HG03460 (cell line): ENCODE measurements around the gene SLC2A10.
"Not testable (repeated sequence)": the region's sequence is repeated elsewhere in the genome, so short reads cannot be mapped to it uniquely, and the experiment has no call there.

Source experiments
- ATAC-seq: cut with Tn5 transposase; IDR thresholded peaks from one replicate; pipeline ENCODE4 v1.9.1; 2021; ENCODE audit not compliant: unreplicated experiment

Gene SLC2A10

DNA sequence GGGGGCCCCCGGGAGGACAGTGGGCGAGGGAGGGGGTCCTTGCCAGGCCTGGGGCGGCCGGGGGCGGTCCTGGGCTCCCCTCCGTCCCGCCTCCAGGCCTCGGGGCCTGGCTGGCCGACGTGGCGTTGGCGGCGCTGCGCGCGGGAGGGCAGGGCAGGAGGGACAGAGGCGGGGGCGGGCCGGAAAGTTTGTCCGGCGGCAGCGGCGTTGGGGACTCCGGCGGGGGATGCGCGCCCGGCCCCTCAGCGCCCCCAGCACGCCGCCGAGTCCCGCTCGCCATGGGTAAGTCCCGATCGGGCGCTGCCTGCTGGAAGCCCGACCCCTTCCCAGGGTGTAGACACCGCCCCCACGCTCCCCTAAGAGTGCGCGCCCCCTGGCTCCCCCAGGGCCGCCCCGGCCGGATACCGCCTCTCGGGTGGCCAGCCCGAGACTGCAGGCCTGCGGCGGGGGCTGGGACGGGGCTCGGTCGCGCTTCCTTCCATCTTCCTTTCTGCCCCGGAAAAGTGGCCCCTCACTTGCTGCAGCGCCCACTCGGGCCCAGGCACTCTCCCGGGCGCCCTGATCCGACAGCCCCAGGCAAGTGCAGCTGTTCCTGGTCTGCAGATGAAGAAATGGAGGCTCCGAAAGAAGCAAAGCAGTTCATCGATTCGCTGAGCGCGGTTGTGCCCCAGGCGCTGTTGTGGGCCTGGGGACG is at the start of gene SLC2A10:
Gene SLC2A10 (plus strand): TSS at position 191 of the 694 bp plus-strand sequence. CDS start 88 bp downstream, at position 279.
- no peak for ATAC-seq

DNA sequence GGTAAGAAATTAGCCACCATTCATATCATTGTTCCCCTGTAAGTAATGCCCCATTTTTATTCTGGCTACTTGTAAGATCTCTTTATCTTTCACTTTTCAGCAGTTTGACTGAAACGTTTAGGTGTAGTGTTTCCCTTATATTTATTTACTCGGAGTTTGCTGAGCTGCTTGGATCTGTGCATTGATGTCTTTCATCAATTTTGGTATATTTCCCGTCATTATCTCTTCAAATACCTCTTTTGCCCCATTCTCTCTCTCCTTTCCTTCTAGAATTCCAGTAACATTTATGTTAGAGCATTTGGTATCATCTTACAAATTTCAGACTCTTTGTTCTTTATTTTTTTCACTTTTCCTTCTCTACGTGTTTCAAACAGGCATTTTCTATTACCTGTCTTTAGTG is 49.0 kb upstream of the SLC2A10 start:
- no peak for ATAC-seq

DNA sequence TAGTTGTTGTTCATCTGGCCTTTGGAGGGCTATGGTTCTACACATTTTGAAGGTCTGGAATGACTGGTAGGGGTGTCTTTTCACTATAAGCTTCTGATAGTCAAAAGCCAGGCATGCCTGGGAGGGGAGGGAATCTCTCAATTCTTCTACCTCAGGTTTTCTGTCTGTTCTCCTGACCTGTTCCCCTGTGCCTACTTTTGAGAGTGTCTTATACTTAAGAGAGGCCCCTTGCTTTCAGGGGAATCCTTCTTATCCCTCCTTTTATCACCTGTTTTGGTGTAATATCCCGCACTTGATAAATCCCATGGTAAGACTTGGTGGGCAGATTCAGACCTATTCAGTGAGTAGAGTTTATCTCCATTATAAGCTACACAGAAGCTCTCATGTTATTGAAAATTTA is 47.8 kb upstream of the SLC2A10 start:
- no peak for ATAC-seq

DNA sequence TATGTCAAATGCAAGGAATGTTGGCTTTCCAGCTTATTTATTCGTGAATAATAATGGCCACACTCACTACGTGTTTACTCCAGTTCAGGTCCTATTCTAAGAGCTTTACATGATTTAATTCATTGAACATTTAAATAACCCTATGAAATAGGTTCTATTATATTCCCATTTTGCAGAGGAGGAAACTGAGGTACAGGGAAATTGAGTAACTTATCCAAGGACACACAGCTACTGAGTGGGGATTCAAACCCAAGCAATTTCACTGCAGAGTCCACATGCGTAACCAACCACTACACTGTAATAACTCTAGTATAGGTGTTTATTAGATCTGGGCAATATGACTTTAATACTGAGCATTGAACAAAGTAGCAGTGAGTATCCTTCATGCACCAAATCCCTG is 45.9 kb upstream of the SLC2A10 start:
- ATAC-seq, result no peak

DNA sequence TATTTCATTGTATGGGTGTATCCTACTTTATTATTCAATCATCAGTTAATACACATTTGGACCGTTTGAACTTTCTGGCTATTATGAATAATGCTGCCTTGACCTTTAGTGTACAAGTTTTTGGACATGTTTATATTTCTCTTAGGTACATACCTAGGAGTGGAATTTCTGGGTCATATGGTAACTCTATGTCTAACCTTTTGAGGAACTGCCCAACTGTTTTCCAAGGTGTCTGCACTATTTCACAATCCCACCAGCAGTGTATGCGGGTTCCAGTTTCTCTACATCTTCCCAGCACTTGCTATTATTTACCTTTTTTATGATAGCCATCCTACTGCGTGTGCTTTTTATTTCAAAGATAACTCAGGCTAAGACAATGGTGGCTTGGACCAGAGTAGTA is 43.8 kb upstream of the SLC2A10 start:
- ATAC-seq, result no peak

DNA sequence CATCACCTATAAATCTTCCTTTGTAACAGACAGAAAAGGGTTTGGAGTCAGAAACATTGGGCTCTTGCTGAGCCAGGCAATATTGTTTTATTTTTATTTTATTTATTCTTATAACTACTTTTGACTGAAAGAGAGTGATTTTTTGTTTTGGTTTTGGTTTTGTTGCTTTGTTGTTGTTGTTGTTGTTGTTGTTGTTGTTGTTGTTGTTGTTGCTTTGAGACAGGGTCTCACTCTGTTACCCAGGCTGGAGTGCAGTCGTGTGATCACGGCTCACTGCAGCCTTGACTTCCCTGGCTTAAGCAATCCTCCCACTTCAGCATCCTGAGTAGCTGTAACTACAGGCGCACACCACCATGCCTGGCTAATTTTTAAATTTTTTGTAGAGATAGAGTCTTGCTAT is 43.1 kb upstream of the SLC2A10 start:
- no peak for ATAC-seq

DNA sequence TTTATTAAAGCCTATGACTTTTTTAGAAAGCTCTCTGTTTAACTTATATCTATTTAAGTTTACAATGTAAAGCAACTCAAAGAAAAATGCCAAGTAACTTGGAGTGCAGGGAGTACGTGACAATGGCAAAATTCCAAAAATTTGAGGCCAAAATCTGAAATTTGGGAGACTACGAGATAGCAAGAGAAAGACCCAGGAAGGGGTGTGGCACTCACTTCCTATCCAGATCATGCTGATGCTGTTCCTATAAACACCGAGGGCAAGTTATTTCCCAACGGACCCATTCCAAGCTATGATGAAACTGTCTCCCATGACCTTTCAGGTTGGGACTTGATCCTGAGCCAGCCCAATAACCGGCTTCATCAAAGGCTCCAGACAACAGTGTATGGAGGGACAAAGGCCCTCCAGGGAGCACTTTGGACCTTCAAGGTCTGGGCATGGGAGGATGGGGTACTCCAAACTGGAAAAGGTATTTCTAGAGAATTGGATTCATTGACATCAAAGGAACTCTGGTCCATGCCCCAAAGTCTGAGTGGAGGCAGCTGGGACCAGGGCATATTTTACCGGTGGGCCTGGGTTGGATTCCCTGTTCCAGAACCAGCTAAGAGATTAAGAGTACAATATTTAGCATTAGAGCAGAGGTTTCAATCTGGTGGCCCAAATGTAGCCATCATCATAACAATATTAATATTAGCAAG is 42.5 kb upstream of the SLC2A10 start:
- no peak for ATAC-seq

DNA sequence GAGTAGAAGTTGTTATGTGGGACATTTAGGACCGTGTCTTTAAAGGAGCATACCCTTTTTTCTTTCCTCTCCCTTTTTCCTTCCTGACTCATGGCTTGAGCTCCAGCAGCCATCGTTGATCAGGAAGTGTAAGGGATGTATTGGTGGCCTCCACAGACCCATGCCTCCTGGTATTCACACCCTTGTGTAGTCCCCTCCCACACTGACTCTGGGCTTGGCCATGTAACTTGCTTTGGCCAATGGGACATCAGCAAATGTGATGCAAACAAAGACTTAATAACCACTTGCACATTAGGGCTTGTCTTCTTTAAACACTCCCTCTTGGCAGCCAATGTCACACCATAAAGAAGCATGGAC is 39.2 kb upstream of the SLC2A10 start:
- ATAC-seq, result no peak

DNA sequence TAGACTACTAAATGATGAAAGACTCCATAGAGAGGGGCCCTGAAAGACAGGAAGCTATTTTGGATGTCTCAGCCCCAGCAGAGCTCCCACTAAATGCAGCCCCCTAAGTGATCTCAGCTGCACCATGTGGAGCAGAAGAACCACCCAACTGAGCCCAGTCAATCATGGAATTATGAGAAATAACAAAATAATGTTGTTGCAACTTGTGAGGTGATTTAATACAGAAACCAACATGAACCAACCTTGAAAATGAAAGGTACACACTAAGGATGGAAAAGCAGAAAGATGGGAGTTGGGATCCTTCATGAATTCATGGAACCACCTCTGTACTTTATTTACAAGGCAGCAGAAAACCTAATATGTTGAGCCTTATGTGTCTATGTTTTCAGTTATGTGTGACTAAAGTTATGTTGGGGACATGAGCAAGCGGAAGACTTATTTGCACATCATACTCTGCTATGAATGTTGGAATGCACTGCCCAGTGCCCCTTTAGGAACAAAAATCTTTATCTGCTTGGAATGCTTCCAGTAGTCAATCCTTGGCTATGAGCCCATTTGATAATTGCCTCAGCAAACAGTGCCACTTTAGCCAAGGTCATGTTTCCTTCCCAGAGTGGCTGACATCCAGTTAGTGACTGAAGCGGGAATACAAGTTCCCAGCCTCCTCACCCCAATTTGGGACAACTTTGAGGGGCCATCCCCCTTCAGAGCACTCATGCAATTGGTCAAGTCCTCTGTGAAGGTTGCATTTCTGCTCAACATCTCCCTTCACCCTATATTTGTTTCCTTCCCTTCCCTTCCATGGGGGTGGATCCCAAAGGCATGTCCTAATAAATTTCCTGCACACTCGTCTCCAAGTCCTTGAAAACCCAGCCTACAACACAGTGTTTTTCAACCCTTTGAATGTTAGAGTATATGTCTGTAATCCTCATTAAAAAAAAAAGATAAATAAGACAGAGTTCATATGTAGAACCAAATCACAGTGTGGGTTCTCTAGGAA is 38.6 kb upstream of the SLC2A10 start:
- no peak for ATAC-seq

DNA sequence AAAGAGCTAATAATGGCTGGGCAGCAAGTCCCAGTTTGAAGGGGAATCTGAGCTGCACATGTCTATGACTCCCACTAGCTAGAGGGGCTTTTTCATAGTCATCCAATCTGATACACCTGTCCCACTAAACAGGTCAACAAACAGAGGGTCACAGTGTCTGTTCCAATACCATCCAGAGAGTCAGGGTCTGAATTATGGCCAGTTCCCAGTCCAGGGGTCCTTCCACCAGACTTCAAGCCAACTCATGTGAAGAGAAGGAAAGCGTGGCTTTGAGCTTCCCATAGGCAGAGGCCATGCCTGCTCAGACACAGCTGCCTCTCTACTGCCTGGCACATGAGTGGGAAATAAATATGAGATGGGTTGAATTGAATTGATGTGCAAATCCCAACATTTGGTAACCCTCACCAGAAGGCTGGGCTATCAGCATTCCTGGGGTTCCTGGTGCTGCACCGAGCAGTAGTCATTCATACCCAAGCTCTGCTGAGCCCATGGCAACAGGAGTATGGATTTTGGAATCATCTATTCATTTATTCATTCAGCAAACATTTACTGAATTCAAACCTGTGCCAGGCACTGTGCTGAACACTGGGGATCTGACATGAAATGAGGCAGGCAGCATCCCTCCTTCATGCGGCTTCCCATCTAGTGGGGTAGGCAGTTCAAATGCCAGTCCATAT is 37.4 kb upstream of the SLC2A10 start:
- ATAC-seq, result no peak

DNA sequence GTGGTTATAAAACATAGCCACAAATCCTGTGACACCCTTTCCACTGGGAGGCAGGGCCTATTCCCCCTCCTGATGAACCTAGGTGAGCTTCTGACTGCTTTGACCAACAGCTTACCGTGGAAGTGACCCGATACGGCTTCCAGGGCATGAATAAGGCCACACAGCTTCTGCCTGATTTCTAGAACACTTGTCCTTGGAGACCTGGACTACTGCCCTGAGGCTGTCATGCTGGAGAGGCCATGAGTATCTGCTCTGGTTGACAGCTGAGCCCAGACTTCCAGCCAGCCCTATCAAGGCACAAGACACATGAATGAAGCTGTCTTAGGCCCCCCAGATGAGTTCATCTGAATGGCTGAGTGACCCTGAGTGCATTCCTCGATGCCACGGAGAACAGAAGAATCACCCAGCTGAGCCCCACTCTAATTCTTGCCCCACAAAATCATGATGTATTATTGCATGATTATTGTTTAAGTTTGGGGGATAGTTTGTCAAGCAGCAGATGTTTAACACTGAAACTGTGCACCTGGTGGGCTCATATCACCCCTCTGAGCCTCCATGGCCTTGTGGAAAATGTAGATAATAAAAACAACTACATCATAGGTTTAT is 36.8 kb upstream of the SLC2A10 start:
- ATAC-seq, result no peak

DNA sequence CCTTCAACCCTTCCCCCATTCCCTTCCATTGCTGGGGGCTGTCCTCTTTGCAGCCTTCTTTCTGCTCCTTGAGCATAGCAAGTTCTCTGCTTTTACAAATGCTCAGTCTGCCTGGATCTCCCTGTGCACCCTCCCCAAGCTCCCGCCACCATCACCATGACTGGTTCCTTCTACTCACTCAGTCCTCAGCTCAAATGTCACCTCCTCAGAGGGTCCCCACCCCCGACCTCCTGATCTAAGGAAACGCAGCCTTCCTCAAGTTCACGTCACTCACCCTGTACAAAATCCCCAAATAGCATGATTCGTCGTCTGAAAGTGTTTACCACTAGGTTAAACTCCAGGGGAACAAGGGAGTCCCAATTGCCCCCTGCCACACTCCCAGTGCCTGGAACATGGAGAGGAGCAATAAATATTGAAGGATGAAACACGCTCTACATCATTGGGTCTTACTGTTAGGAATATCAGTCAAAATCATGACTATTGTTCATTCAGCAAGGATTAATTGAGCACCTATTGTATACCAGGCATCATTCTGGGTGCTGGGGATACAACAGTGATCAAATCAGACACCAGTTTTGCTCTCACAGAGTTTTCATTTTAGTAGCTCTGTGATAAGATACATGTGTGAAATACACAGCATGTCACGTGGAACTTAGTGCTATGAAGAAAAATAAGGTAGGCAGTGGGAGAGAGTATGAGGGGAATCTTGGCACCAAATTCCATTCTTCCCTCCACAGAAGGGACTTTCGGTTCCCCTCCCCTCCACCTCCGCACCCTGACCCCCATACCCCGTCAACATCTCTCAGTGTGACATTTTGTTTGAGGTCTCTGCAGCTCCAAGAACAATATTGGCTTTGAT is 35.8 kb upstream of the SLC2A10 start:
- ATAC-seq, result no peak

DNA sequence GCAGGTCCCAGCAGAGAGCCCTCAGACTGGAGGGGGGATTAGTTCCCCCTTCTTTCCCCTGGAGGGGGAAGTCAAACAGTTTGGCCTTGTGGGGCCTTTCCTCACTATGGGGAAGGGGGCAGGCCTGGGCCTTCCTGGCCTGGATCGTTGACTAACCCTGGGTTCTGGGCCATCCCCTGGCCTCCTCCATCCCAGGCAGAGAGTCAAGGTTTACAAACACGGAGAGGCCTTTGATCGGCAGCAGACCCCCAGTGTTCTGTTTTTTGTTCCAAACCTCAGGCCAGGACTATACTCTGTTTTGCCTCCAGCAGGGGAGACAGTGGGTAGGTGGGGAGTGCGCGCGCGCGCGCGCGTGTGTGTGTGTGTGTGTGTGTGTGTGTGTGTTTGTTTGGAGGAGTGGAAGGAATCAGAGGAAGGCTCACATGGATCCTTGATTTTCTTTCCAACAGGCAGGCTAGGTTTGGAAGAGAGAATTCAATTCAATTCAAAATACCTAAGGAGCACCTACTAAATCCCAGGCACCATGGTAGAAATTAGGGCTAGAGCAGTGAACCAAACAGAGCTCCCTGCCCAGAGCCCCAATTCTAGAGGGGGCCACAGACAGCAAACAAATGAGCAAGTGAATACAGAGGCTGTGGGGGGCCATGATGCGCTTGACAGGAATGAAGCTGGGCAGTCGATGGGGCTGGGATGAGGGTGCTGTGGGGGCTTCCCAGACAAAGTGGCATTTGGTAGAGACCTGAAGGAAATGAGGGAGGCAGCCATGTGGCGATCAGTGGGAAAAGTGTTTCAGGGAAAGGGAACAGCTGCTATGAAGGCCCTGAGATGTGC is 35.0 kb upstream of the SLC2A10 start:
- no peak for ATAC-seq

DNA sequence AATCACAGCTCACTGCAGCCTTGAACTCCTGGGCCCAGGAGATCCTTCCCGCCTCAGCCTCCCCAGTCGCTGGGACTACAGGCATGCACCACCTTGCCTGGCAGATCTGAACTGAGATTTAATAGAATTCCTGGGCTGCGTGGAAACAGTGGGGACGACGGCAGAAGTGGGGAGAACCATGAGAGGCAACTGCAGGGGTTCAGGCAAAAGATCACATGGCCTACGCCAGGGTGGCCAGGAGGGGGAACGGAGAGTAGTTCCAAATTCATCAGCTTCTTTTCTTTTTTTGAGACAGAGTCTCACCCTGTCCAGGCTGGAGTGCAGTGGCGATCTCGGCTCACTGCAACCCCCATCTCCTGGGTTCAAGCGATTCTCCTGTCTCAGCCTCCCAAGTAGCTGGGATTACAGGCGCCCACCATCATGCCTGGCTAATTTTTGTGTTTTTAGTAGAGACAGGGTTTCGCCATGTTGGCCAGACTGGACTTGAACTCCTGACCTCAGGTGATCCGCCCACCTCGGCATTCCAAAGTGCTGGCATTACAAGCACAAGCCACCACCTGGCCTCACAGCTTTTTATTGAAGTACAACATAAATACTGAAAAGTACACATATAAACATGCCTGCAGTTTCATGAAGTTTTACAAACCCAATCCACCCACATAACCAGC is 32.7 kb upstream of the SLC2A10 start:
- not testable (repeated sequence) for ATAC-seq

DNA sequence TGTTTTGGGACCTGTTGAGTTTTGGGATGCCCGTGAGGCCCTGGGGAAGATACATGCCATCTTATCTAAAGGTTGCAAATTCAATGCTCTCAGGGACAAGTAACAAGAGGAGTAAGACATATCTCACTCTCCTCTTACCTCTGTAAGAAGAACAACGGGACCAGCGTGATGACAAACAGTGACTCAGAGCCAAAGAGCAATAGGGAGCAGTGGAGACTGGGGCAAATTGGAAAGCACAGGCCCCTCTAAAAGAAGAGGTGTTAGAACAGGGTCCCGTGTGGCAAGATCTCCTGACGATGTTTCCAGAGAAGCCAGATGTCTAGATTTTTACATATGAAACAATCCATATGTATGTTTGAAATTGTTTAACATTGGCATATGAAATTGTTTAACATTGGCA is 31.8 kb upstream of the SLC2A10 start:
- ATAC-seq, result no peak

DNA sequence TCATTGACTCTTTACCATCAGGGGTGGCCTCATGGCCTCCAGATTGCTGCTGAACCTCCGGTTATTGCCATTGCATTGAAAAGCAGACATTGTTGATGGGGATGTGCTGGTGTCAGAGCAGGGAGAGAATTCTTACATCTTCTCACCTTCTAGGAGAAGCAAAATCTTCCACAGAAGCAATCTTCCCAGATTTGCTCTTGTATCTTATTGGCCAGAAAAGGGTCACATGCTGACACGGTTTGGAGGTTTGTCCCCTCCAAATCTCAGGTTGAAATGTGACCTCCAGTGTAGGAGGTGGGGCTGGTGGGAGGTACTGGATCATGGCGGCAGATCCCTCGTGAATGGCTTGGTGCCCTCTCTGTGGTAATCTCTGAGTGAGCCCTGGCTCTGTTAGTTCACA is 30.9 kb upstream of the SLC2A10 start:
- no peak for ATAC-seq

DNA sequence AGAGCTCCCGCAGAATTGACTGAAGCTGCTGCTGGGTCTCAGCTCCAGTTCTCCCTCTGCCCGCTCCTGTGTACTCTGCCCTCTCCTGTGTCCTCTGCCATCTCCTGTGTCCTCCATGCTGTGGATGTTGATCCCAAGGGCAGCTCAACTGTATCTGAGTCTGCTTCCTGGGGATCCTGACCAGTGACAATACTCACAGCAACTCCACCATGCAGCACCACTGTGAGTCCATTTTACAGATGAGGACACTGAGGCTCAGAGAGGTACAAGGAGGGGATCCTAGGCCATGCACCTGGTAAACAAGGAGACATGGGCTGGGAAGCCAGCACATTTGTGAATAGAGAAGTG is 28.8 kb upstream of the SLC2A10 start:
- ATAC-seq, result no peak

DNA sequence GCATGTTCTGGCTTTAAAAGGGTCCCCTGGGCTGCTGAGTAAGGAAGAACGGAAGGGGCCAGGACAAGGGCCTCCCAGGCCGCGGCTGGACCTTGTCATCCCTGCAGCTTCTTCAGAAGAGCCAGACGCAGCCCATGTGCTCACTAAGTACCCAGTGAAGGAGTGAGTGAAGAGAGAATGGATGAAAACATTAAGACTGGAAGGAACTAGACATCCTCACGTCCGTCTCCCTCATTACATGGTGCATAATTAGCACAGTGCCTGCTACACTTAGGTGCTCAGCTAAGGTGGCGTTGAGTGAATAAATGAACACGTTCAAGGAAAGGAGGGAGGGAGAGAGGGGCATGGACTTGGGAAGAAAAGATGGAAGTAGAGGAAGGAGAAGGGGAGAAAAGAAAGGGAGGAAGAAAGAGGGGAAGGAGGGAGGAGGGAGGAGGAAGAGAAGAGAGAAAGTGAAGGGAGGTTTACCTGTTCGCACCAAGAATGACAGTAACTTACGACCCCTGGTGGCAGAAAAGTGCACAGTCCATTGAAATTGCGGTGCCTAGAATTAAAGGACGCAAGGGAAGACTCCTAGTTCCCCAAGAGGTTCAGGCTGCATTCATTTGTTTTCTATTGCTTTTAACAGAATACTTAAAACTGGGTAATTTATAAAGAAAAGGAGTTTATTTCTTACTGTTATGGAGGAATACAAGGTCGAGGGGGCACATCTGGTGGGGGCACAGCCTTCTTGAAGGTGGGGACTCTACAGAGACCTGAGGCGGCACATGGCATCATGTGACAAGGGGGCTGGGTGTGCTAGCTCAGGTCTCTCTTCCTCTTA is 28.2 kb upstream of the SLC2A10 start:
- ATAC-seq, result no peak
